Fibroblast of peridontal ligament (primary cell): ENCODE data around the gene LCN15.
"Not testable (repeated sequence)": the region's sequence is repeated elsewhere in the genome, so short reads cannot be mapped to it uniquely, and the experiment has no call there.

ENCODE experiments used
- DNase-seq: peaks from one replicate; pipeline ENCODE4 v3.0.0-alpha.2; 2010; ENCODE audit errors: extremely low read depth

LCN15 gene

GRCh38 chr9:136755302-136756133 is 8.8 kb downstream of the LCN15 start:
- not testable (repeated sequence) for DNase-seq

GRCh38 chr9:136754626-136755301 is 9.6 kb downstream of the LCN15 start:
- no peak for DNase-seq

- no peak for DNase-seq
Measured at GRCh38 chr9:136754059-136754572, 10.2 kb downstream of the LCN15 start.

- DNase-seq: no peak
Measured at GRCh38 chr9:136753371-136754058, 10.8 kb downstream of the LCN15 start.

GRCh38 chr9:136751814-136752213 is 12.5 kb downstream of the LCN15 start:
- DNase-seq: no peak

- DNase-seq: no peak
Measured at GRCh38 chr9:136751244-136751643, 13.1 kb downstream of the LCN15 start.

- no peak for DNase-seq
Measured at GRCh38 chr9:136750526-136750925, 13.8 kb downstream of the LCN15 start.

GRCh38 chr9:136748666-136749611 is 15.4 kb downstream of the LCN15 start:
- DNase-seq: no peak

GRCh38 chr9:136748201-136748600 is 16.1 kb downstream of the LCN15 start, which contains the start of gene LCN6:
TSS of gene LCN6 (minus strand) at chr9:136748525. CDS start at chr9:136748483, 42 bp downstream.
- DNase-seq: no peak

GRCh38 chr9:136747161-136748060 is 16.9 kb downstream of the LCN15 start:
- DNase-seq: no peak

GRCh38 chr9:136746621-136747020 is 17.7 kb downstream of the LCN15 start:
- no peak for DNase-seq

- DNase-seq: no peak
Measured at GRCh38 chr9:136746155-136746490, 18.2 kb downstream of the LCN15 start.

GRCh38 chr9:136745389-136746154 is 18.7 kb downstream of the LCN15 start:
- no peak for DNase-seq

GRCh38 chr9:136744773-136745172 is 19.5 kb downstream of the LCN15 start:
- DNase-seq: no peak

GRCh38 chr9:136743639-136744211 is 20.6 kb downstream of the LCN15 start:
- DNase-seq: no peak

- DNase-seq: no peak
Measured at GRCh38 chr9:136742591-136743391, 21.5 kb downstream of the LCN15 start, which contains the start of gene LCN10. TSS of gene LCN10 (minus strand) at chr9:136742940. CDS start at chr9:136742903, 37 bp downstream.

- no peak for DNase-seq
Measured at GRCh38 chr9:136741883-136742571, 22.3 kb downstream of the LCN15 start.
